ENCODE measurements around the gene HCK.
A peak's percentile ranks its signal among the peaks of the same experiment; 100 is the strongest.

HCK gene

DNA sequence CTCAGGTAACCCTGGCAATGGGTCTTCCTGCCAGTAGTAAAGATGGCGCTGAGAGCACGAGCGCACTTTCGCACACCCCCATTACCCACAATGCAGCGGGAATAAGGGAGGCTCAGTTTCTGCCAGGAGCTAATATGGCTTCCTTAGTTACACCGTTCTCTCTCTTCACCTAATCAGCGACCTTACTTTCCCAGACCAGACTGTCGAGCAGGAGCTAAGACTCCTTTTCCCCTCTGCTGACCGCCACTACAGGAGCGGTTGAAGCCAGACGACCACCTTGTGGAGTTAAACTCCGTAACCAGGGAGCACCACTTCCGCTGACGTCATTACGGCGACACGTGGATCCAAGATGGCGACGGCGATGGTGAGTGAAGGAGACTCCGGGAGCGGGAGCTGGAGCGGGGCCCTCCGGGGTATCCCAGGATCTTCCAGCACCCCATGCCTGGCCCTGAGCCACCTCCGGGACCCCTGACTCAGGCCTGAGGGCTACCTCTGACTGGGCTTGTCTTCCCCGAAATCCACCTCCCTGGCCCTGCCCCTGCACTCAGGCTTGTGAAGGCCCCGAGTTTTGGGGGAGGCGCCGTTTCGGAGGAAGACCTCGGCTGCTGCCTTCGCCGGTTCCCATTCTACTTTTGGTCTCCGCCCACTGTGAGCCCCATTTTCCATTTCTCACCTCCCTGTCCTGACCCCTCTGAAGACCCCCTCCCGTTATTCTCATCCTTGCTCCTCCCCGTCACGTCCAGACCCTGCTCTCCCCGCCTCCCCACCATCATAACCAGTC, 57.5 kb downstream of the HCK start, which contains the start of gene TM9SF4:
Gene TM9SF4 (plus strand): TSS at position 323 of the 781 bp plus-strand sequence. CDS start 27 bp downstream, at position 350.
- DNase-seq (ENCODE audit: low read depth): peak; percentile 93
- TF ChIP-seq, protein P1, sequence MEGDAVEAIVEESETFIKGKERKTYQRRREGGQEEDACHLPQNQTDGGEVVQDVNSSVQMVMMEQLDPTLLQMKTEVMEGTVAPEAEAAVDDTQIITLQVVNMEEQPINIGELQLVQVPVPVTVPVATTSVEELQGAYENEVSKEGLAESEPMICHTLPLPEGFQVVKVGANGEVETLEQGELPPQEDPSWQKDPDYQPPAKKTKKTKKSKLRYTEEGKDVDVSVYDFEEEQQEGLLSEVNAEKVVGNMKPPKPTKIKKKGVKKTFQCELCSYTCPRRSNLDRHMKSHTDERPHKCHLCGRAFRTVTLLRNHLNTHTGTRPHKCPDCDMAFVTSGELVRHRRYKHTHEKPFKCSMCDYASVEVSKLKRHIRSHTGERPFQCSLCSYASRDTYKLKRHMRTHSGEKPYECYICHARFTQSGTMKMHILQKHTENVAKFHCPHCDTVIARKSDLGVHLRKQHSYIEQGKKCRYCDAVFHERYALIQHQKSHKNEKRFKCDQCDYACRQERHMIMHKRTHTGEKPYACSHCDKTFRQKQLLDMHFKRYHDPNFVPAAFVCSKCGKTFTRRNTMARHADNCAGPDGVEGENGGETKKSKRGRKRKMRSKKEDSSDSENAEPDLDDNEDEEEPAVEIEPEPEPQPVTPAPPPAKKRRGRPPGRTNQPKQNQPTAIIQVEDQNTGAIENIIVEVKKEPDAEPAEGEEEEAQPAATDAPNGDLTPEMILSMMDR (conservative IDR thresholded peaks at IDR 0.05; ENCODE audit: control insufficient read depth, insufficient read depth, low read depth, low read length): no peak
- peak within 1 kb of the TSS; percentile 82 for H3K4me3 ChIP-seq (ENCODE audit: control insufficient read depth, low read depth, low read length)

DNA sequence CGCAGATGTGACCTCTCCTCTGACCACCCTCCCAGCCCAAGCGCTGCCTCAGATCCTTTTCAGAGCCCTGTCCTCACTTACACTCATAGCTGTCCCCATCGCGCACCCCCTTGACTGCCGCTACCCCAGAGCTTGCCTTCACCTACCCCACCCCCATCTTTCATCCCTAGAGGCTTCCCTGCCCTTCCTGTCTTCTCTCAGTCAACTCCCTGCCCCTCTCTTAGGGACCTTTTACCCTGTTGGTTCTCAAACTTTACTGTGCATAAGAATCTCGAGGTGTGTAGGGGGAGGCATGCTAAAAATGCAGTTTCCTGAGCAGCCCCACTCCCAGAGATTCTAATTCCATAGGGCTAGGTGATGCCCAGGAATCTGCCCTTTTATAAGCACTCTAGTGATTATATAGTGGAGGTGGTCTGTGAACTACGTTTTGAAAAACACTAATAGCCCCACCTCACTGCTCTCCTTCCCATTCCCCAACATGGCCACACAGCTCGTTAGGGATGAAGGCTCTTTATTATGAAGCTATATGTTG, 58.2 kb downstream of the HCK start:
- TF ChIP-seq, protein P1 (conservative IDR thresholded peaks at IDR 0.05; ENCODE audit: control insufficient read depth, insufficient read depth, low read depth, low read length): no peak
- DNase-seq (ENCODE audit: low read depth): no peak
- H3K4me3 ChIP-seq (ENCODE audit: control insufficient read depth, low read depth, low read length): peak overlapping the region; percentile 82

DNA sequence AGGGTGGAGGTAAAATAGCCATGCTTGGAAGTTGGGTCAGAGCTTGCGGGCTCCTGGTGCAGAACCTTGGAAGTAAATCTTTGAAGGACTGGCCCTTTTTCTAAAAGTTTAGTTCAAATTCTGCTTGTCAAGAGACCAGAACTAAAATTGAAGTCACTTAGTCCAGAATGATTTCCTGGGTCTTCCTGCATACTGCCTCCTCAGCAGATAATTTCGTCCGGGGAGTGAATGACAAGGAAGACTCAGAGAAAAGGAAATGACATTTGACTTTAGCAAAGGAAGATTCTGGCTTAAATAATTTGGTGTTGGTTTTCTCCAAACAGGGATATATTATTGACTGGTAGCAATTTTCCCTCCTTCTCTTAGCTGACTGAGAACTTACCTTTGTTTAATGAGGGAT, 58.7 kb downstream of the HCK start:
- DNase-seq (ENCODE audit: low read depth): no peak
- TF ChIP-seq, protein P1 (conservative IDR thresholded peaks at IDR 0.05; ENCODE audit: control insufficient read depth, insufficient read depth, low read depth, low read length): no peak
- H3K4me3 ChIP-seq (ENCODE audit: control insufficient read depth, low read depth, low read length): peak overlapping the region; percentile 82

DNA sequence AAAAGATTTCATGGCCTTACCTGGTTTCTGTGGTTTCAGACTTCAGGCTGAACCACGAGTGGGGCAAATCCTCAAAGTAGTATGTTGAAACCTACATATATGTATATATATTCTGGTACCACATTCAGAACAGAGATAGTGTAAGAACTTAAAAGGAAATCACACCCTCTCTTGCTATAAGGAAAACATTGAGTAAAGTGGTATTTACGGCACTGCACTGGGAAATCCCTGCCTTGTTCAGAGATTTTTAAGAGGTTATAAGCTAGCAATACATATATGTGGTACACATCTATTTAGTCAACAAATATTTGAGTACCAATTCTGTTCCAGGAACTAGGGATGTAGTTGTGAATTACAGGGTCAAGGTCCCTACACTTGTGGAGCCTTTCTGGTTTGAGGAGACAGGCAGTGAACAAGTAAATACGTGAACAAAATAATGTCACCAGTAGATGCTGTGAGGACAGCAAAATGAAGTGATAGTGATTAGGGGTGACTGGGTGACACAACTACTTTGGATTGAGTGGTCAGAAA, 59.2 kb downstream of the HCK start:
- TF ChIP-seq, protein P1 (conservative IDR thresholded peaks at IDR 0.05; ENCODE audit: control insufficient read depth, insufficient read depth, low read depth, low read length): no peak
- no peak overlapping the region for H3K4me3 ChIP-seq (ENCODE audit: control insufficient read depth, low read depth, low read length)
- no peak for DNase-seq (ENCODE audit: low read depth)

DNA sequence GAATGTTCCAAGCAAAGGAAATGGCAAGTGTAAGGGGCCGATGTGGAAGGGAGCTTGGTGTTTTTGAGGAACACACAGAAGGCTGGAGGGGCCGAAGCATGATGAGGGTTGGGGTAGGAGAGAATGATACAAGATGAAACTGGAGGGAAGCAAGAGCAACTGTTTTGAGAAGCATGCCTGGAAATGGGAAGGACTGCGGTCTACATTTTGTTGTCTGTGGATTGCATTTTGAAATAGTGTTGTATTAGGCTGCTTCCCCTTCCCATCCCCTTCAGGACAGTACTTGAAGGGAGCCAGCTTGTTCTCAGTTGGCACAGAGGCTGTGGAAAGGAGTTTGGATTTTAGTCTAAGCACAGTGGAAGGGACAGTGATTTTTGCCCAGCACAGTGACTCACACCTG, 59.7 kb downstream of the HCK start:
- no peak overlapping the region for H3K4me3 ChIP-seq (ENCODE audit: control insufficient read depth, low read depth, low read length)
- no peak for DNase-seq (ENCODE audit: low read depth)

DNA sequence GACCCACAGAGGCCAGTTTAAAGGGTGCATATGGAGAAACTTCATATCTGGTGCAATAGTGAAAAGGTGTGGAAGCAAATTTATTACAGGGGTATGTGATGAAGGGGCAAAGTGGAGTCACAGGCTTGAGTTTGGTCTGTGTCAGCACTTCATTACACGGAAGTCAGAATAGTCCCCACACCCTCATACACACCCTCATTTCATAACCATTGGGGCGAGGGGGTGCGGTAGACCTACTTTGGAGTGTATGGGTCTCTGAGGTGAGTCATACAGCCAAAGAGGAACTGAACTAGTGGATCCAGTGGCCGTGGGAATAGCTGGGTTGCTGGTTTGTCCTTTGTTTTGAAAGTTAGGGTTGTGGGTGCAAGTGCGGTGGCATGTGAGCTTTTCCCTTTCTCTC, 60.8 kb downstream of the HCK start:
- H3K4me3 ChIP-seq (ENCODE audit: control insufficient read depth, low read depth, low read length): no peak overlapping the region
- DNase-seq (ENCODE audit: low read depth): no peak
- TF ChIP-seq, protein P1 (conservative IDR thresholded peaks at IDR 0.05; ENCODE audit: control insufficient read depth, insufficient read depth, low read depth, low read length): no peak

More for the DNA sequence above, 59.7 kb downstream of the HCK start:
- TF ChIP-seq, protein P1 (conservative IDR thresholded peaks at IDR 0.05; ENCODE audit: control insufficient read depth, insufficient read depth, low read depth, low read length): no peak
